ENCODE measurements around the gene FAM187B.
"Not testable (repeated sequence)": the region's sequence is repeated elsewhere in the genome, so short reads cannot be mapped to it uniquely, and the experiment has no call there.

DNA sequence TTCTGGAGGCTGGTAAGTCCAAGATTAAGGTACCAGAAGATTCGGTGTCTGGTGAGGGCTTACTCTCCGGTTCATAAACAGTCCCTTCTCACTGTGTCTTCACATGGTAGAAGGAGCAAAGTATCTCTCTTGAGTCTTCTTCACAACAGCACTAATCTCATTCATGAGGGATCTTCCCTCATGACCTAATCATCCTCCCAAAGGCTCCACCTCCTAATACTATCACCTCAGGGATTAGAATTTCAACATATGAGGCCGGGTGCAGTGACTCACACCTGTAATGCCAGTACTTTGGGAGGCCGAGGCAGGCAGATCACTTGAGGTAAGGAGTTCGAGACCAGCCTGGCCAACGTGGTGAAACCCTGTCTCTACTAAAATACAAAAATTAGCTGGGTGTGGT, 31.7 kb downstream of the FAM187B start:
- not testable (repeated sequence) for TF ChIP-seq POLR2A (IDR thresholded peaks at IDR 0.05); POLR2AphosphoS5 (IDR thresholded peaks at IDR 0.05; ENCODE audit: insufficient read depth in 1 of 2, low read depth in 1 of 2)
- TF ChIP-seq, protein P1, sequence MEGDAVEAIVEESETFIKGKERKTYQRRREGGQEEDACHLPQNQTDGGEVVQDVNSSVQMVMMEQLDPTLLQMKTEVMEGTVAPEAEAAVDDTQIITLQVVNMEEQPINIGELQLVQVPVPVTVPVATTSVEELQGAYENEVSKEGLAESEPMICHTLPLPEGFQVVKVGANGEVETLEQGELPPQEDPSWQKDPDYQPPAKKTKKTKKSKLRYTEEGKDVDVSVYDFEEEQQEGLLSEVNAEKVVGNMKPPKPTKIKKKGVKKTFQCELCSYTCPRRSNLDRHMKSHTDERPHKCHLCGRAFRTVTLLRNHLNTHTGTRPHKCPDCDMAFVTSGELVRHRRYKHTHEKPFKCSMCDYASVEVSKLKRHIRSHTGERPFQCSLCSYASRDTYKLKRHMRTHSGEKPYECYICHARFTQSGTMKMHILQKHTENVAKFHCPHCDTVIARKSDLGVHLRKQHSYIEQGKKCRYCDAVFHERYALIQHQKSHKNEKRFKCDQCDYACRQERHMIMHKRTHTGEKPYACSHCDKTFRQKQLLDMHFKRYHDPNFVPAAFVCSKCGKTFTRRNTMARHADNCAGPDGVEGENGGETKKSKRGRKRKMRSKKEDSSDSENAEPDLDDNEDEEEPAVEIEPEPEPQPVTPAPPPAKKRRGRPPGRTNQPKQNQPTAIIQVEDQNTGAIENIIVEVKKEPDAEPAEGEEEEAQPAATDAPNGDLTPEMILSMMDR (IDR thresholded peaks at IDR 0.05): not testable (repeated sequence)
